ENCODE data around the gene SH3PXD2A. TPM values are rescaled to one million over a fixed set of nuclear protein-coding genes. Genes with fewer than 3 reads are reported as not detected.
A peak's percentile ranks its signal among the peaks of the same experiment; 100 is the strongest.

Gene SH3PXD2A
- total and polyA plus RNA-seq, 9 of the 15 experiments (the other 6 are each of a cell fraction or from before 2014, with no cell fraction given): 0.41 to 9.3 (median 2.5) TPM

DNA sequence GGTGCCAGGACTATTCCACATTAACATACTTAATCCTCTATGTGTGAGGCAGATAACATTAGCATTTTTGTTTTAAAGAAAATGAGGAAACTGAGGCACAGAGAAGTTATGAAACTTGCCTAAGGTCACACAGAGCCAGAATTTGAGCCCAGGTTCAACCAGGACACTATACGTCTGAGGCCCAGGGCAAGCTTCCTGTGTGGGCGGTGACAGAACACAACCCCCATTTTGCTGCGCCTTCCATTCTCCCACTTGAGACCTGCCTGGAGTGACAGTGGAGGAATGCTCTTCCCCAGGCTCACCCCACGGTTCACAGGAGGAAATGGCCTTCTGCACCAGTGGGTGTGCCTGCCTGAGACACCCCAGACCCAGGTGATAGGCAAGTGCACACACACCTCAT, 164.1 kb downstream of the SH3PXD2A start (continued):
- TF ChIP-seq PHF21A (IDR thresholded peaks at IDR 0.05; ENCODE audit: borderline replicate concordance, low read depth): no peak
- no peak for TF ChIP-seq ZFPM2 (CRISPR knock-in tag; IDR thresholded peaks at IDR 0.05)
- TF ChIP-seq EGR1 (conservative IDR thresholded peaks at IDR 0.05): peak; percentile 9
- TF ChIP-seq RUNX1 (IDR thresholded peaks at IDR 0.05; ENCODE audit: low read depth): no peak
- TF ChIP-seq SMAD2 (IDR thresholded peaks at IDR 0.05; ENCODE audit: low read depth, low read length): no peak
- TF ChIP-seq THRAP3 (IDR thresholded peaks at IDR 0.05; ENCODE audit: borderline replicate concordance): no peak
- no peak for TF ChIP-seq KLF13 (tag; IDR thresholded peaks at IDR 0.05; ENCODE audit: borderline replicate concordance, low read depth)
- TF ChIP-seq TCF7 (IDR thresholded peaks at IDR 0.05; ENCODE audit: borderline replicate concordance): no peak
- TF ChIP-seq ZFP36 (IDR thresholded peaks at IDR 0.05; ENCODE audit: low read depth, low read length, partially characterized antibody): peak; percentile 53

DNA sequence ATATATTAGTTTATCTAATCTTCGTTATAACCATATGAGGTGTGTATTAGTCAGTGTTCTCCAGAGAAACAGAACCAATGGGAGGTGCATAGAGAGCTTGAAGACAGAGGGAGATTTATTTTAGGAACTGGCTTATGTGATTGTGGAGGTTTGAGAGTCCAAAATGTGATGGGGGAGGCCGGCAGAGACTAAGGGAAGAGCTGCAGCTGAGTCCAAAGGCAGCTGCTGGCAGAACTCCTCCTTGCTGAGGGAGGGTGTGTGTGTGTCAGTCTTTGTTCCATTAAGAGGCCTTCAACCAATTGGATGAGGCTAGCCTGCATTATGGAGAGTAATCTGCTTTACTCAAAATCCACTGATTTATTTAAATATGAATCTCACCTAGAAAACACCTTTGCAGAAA, 165.1 kb downstream of the SH3PXD2A start:
- no TSS peak for BruUV-seq (replicated peaks)
- H3K27ac ChIP-seq (ENCODE audit: extremely low read depth, low read depth, low read length): no peak overlapping the region
- H3K4me3 ChIP-seq: no peak overlapping the region
- no peaks in the 10 kb centered on the region for H3K9me1 ChIP-seq (ENCODE audit: control insufficient read depth, insufficient read depth, low read length)
- H3K4me1 ChIP-seq (replicated peaks in 1 of 2; ENCODE audit: control insufficient read depth in 2 of 2, insufficient read depth in 2 of 2, low read length in 2 of 2): peaks cover 28 to 34% of the 10 kb centered on the region in 2 experiments; a peak in 4 of 5 replicates
- POLR2A ChIA-PET: interaction anchor here (1.0 to 1.1 kb wide), 2 partner anchors 14 to 109 kb away, joined by 3 to 4 read pairs; no protein-coding TSS in a partner anchor
- H2AFZ ChIP-seq (ENCODE audit: low read depth, low read length): no peak overlapping the region
- no peak overlapping the region for H3K9ac ChIP-seq (ENCODE audit: insufficient read depth in 1 of 2, low read depth in 2 of 2, low read length in 2 of 2)
- DNase-seq (ENCODE audit: extremely low read depth in 1 of 4, low spot score in 3 of 4) (no peak), FAIRE-seq (no peak), ATAC-seq (no peak)
- in situ Hi-C loops (cut with MboI) (no loop called here), intact Hi-C loops (cut with micrococcal nuclease) (no loop called here)
- no peaks in the 10 kb centered on the region; the same call in 2 of the 3 replicates for H3K79me2 ChIP-seq (ENCODE audit: control insufficient read depth, insufficient read depth, low read length)
- H3K9me3 ChIP-seq (replicated peaks; ENCODE audit: control insufficient read depth, insufficient read depth, low read depth, low read length): no peaks in the 10 kb centered on the region
- H3K4me2 ChIP-seq (ENCODE audit: insufficient read depth, low read length): no peak overlapping the region
- CTCF ChIA-PET (ENCODE audit: low intra/inter-chr PET ratio): no interaction called here
- WGBS (ENCODE audit: insufficient coverage, low coverage, missing lambda C conversion rate): 19% methylated on average over 2 of the region's 2 CpGs
- no peaks in the 10 kb centered on the region for H3K27me3 ChIP-seq (ENCODE audit: control insufficient read depth in 2 of 2, insufficient read depth in 2 of 2, low read length in 2 of 2)
- no peaks in the 10 kb centered on the region; the same call in 1 of the 2 replicates for H4K20me1 ChIP-seq (replicated peaks; ENCODE audit: control insufficient read depth, insufficient read depth, low read length)
- no peaks in the 10 kb centered on the region for H3K36me3 ChIP-seq (ENCODE audit: control insufficient read depth, insufficient read depth, low read length)
- TF ChIP-seq, protein P1, sequence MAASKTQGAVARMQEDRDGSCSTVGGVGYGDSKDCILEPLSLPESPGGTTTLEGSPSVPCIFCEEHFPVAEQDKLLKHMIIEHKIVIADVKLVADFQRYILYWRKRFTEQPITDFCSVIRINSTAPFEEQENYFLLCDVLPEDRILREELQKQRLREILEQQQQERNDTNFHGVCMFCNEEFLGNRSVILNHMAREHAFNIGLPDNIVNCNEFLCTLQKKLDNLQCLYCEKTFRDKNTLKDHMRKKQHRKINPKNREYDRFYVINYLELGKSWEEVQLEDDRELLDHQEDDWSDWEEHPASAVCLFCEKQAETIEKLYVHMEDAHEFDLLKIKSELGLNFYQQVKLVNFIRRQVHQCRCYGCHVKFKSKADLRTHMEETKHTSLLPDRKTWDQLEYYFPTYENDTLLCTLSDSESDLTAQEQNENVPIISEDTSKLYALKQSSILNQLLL (CRISPR knock-in tag; IDR thresholded peaks at IDR 0.05; ENCODE audit: borderline replicate concordance): no peak
- TF ChIP-seq HDAC8 (tag; IDR thresholded peaks at IDR 0.05): no peak
- TF ChIP-seq HIVEP1 (CRISPR knock-in tag; IDR thresholded peaks at IDR 0.05): no peak
- TF ChIP-seq, protein P2, sequence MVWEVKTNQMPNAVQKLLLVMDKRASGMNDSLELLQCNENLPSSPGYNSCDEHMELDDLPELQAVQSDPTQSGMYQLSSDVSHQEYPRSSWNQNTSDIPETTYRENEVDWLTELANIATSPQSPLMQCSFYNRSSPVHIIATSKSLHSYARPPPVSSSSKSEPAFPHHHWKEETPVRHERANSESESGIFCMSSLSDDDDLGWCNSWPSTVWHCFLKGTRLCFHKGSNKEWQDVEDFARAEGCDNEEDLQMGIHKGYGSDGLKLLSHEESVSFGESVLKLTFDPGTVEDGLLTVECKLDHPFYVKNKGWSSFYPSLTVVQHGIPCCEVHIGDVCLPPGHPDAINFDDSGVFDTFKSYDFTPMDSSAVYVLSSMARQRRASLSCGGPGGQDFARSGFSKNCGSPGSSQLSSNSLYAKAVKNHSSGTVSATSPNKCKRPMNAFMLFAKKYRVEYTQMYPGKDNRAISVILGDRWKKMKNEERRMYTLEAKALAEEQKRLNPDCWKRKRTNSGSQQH (CRISPR knock-in tag; IDR thresholded peaks at IDR 0.05): no peak
- no peak for TF ChIP-seq C11orf30 (IDR thresholded peaks at IDR 0.05; ENCODE audit: low read depth)
- TF ChIP-seq ZNF146 (CRISPR knock-in tag; IDR thresholded peaks at IDR 0.05; ENCODE audit: unreplicated experiment): no peak
- no peak for TF ChIP-seq ZNF785 (CRISPR knock-in tag; IDR thresholded peaks at IDR 0.05)
- no peak for TF ChIP-seq KAT7 (CRISPR knock-in tag; IDR thresholded peaks at IDR 0.05; ENCODE audit: borderline replicate concordance)
- TF ChIP-seq, protein P3, sequence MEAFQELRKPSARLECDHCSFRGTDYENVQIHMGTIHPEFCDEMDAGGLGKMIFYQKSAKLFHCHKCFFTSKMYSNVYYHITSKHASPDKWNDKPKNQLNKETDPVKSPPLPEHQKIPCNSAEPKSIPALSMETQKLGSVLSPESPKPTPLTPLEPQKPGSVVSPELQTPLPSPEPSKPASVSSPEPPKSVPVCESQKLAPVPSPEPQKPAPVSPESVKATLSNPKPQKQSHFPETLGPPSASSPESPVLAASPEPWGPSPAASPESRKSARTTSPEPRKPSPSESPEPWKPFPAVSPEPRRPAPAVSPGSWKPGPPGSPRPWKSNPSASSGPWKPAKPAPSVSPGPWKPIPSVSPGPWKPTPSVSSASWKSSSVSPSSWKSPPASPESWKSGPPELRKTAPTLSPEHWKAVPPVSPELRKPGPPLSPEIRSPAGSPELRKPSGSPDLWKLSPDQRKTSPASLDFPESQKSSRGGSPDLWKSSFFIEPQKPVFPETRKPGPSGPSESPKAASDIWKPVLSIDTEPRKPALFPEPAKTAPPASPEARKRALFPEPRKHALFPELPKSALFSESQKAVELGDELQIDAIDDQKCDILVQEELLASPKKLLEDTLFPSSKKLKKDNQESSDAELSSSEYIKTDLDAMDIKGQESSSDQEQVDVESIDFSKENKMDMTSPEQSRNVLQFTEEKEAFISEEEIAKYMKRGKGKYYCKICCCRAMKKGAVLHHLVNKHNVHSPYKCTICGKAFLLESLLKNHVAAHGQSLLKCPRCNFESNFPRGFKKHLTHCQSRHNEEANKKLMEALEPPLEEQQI (IDR thresholded peaks at IDR 0.05): no peak
- no peak for TF ChIP-seq SOX6 (IDR thresholded peaks at IDR 0.05)

All from K562 (cell line).